ENCODE measurements around the gene GID8.

GID8 gene

DNA sequence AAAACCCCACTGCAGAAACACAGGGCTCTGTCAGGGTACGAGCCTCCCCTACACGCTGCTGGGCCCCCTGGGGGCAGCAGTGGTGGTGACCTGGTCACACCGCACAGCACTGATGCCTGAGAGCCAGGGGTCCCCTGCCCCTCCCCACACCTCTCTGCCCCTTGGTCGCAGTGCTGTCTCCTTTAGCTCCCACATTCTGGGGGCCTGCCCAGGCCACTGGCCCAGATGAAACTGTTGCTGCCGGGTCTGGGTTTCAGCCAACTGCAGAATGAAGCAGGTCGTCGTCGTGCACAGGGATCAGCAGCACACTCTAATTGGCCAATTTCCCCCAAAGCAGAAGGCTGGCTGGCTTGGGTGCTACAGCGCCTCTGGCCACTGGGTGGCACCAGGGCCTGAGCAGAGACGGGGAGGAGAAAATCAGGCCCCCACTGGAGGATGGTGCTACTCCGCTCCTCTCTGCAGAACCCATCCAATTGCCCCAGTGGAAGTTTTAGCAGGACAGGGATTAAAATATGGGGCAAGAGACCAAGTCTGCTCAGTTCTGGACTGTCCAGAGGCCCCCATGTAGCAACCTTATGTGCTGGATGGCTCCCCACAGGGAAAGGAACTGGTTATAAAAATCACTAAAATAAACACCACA lies 37.8 kb upstream of the GID8 start:
- Histone ChIP-seq H3K4me3 (IDR thresholded peaks at IDR 0.05; ENCODE audit: insufficient read depth, low read depth, low read length) (no peak overlapping the region), H3K4me1 (ENCODE audit: low read depth, poor library complexity, severe bottlenecking) (peaks cover 68% of the 10 kb centered on the region), H3K79me2 (ENCODE audit: insufficient read depth, low read depth) (no peaks in the 10 kb centered on the region), H3K27ac (peak overlapping the region; percentile 52; the same call in 1 of the 2 replicates), H3K27me3 (ENCODE audit: insufficient read depth, low read depth) (no peaks in the 10 kb centered on the region), H2AFZ (ENCODE audit: low read depth) (no peak overlapping the region), H3K4me2 (peak overlapping the region; percentile 63), H3K36me3 (ENCODE audit: insufficient read depth) (no peaks in the 10 kb centered on the region; the same call in 1 of the 2 replicates), H4K20me1 (ENCODE audit: insufficient read depth) (no peaks in the 10 kb centered on the region), H3K9ac (peak overlapping the region; percentile 7; the same call in 1 of the 2 replicates)
- TF ChIP-seq, protein P1, sequence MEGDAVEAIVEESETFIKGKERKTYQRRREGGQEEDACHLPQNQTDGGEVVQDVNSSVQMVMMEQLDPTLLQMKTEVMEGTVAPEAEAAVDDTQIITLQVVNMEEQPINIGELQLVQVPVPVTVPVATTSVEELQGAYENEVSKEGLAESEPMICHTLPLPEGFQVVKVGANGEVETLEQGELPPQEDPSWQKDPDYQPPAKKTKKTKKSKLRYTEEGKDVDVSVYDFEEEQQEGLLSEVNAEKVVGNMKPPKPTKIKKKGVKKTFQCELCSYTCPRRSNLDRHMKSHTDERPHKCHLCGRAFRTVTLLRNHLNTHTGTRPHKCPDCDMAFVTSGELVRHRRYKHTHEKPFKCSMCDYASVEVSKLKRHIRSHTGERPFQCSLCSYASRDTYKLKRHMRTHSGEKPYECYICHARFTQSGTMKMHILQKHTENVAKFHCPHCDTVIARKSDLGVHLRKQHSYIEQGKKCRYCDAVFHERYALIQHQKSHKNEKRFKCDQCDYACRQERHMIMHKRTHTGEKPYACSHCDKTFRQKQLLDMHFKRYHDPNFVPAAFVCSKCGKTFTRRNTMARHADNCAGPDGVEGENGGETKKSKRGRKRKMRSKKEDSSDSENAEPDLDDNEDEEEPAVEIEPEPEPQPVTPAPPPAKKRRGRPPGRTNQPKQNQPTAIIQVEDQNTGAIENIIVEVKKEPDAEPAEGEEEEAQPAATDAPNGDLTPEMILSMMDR (conservative IDR thresholded peaks at IDR 0.05; ENCODE audit: low read depth, low read length): peak; percentile 73

GRCh38 chr20:62900692-62901584 lies 37.0 kb upstream of the GID8 start:
- no peak overlapping the region for H3K4me3 ChIP-seq (IDR thresholded peaks at IDR 0.05; ENCODE audit: insufficient read depth, low read depth, low read length)
- no peak overlapping the region for H3K27ac ChIP-seq
- H2AFZ ChIP-seq (ENCODE audit: low read depth): no peak overlapping the region
- no peaks in the 10 kb centered on the region; the same call in 1 of the 2 replicates for H3K36me3 ChIP-seq (ENCODE audit: insufficient read depth)
- TF ChIP-seq, protein P1 (conservative IDR thresholded peaks at IDR 0.05; ENCODE audit: low read depth, low read length): no peak
- H3K4me1 ChIP-seq (ENCODE audit: low read depth, poor library complexity, severe bottlenecking): peaks cover 60% of the 10 kb centered on the region
- no peaks in the 10 kb centered on the region for H4K20me1 ChIP-seq (ENCODE audit: insufficient read depth)
- no peaks in the 10 kb centered on the region for H3K79me2 ChIP-seq (ENCODE audit: insufficient read depth, low read depth)
- H3K27me3 ChIP-seq (ENCODE audit: insufficient read depth, low read depth): no peaks in the 10 kb centered on the region
- H3K9ac ChIP-seq: no peak overlapping the region
- peak overlapping the region; percentile 63; the same call in 1 of the 2 replicates for H3K4me2 ChIP-seq

- Histone ChIP-seq H3K36me3 (ENCODE audit: insufficient read depth) (peaks cover 3% of the 10 kb centered on the region; the same call in 1 of the 2 replicates), H3K79me2 (ENCODE audit: insufficient read depth, low read depth) (peaks cover 5% of the 10 kb centered on the region; the same call in 1 of the 2 replicates), H3K4me3 (IDR thresholded peaks at IDR 0.05; ENCODE audit: insufficient read depth, low read depth, low read length) (no peak overlapping the region), H2AFZ (ENCODE audit: low read depth) (no peak overlapping the region), H3K9ac (no peak overlapping the region), H3K27me3 (ENCODE audit: insufficient read depth, low read depth) (no peaks in the 10 kb centered on the region), H3K4me2 (no peak overlapping the region), H4K20me1 (ENCODE audit: insufficient read depth) (peaks cover 1% of the 10 kb centered on the region; the same call in 1 of the 2 replicates), H3K27ac (no peak overlapping the region), H3K4me1 (ENCODE audit: low read depth, poor library complexity, severe bottlenecking) (peaks cover 54% of the 10 kb centered on the region)
- TF ChIP-seq, protein P1 (conservative IDR thresholded peaks at IDR 0.05; ENCODE audit: low read depth, low read length): no peak
Measured at GRCh38 chr20:62901891-62902290, 36.1 kb upstream of the GID8 start.

DNA sequence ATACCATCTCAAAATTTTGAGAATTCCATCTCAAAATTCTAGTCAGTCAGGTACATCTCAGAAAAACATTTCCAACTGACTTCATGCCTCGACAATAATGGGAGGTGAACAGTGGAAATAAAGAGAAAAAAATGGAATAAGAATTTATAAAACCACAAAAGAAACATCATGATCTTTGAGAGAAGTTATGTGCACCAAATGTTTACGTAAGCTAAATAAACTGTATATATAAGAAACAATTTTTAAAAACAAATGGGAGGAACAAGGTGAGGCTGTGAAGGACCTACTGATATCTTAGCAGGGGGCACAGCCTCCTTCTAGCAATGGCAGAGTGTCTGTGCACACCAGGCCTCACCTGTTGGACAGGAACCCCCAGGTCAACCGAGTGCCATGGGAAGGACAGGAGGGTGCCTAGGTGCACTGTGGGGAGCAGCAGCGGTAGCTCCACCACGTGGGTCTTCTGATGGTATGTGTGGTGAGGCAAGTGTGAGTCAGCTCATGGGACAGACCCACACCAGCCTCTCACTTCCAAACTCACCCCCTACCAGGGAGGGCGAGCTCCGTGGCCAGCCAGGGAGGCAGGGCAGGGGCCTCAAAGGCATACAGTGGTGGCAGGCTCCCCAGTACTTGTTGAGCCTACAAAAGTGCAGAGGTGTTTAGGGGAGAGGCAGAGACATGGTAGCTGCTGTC lies 34.9 kb upstream of the GID8 start:
- H3K36me3 ChIP-seq (ENCODE audit: insufficient read depth): peaks cover 12% of the 10 kb centered on the region; the same call in 1 of the 2 replicates
- no peak overlapping the region for H3K4me2 ChIP-seq
- H3K27me3 ChIP-seq (ENCODE audit: insufficient read depth, low read depth): no peaks in the 10 kb centered on the region
- peaks cover 56% of the 10 kb centered on the region for H3K4me1 ChIP-seq (ENCODE audit: low read depth, poor library complexity, severe bottlenecking)
- H4K20me1 ChIP-seq (ENCODE audit: insufficient read depth): peaks cover 13% of the 10 kb centered on the region
- H3K79me2 ChIP-seq (ENCODE audit: insufficient read depth, low read depth): peaks cover 16% of the 10 kb centered on the region; the same call in 1 of the 2 replicates
- no peak overlapping the region for H2AFZ ChIP-seq (ENCODE audit: low read depth)
- H3K9ac ChIP-seq: no peak overlapping the region
- H3K27ac ChIP-seq: no peak overlapping the region
- no peak overlapping the region for H3K4me3 ChIP-seq (IDR thresholded peaks at IDR 0.05; ENCODE audit: insufficient read depth, low read depth, low read length)
- TF ChIP-seq, protein P1 (conservative IDR thresholded peaks at IDR 0.05; ENCODE audit: low read depth, low read length): no peak
